NCI-H446 (cell line): Measurements from ENCODE around the gene ME2.
"Not testable (repeated sequence)": the region's sequence is repeated elsewhere in the genome, so short reads cannot be mapped to it uniquely, and the experiment has no call there.

ENCODE experiments used
- DNase-seq, 2 experiments: peaks; one replicate each; lab custom pipeline; 2025; lab: John Stamatoyannopoulos, UW

Gene ME2

GRCh38 chr18:50878345-50879301, at the start of gene ME2:
Gene ME2, plus strand, starts transcription at chr18:50879118. Its CDS starts 16,703 bp downstream, at chr18:50895821.
- DNase-seq = peak; percentile 65 to 93

DNA sequence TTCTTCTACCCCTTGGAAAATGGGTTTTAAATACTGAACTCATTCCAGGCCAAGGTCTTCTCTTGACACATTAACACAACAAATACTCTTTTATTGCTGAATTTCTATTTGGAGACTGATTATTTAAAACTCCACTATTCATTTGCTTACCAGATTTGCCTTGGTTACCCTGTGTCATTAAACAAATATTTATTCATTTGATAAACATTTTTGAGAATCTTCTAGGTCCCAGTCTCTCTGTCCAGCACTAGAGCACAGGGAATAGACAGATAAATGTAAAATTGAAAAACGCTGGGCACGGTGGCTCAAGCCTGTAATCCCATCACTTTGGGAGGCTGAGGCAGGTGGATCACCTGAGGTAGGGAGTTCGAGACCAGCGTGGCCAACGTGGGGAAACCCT, 49.3 kb upstream of the ME2 start:
- no peak for DNase-seq

- no peak for DNase-seq
Observed at GRCh38 chr18:50830544-50830943, 48.4 kb upstream of the ME2 start.

GRCh38 chr18:50832754-50833153, 46.2 kb upstream of the ME2 start:
- DNase-seq = no peak

DNA sequence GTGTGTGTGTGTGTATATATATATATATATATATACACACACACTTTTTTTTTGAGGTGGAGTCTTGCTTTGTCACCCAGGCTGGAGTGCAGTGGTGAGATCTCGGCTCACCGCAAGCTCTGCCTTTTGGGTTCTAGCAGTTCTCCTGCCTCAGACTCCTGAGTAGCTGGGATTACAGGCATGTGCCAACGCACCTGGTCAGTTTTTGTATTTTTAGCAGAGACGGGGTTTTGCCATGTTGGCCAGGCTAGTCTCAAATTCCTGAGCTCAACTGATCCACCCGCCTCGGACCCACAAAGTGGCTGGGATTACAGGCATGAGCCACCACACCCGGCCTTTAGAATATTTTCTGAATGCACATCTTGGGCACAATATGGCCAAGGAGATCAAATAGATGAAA, 45.4 kb upstream of the ME2 start:
- DNase-seq = not testable (repeated sequence)

DNA sequence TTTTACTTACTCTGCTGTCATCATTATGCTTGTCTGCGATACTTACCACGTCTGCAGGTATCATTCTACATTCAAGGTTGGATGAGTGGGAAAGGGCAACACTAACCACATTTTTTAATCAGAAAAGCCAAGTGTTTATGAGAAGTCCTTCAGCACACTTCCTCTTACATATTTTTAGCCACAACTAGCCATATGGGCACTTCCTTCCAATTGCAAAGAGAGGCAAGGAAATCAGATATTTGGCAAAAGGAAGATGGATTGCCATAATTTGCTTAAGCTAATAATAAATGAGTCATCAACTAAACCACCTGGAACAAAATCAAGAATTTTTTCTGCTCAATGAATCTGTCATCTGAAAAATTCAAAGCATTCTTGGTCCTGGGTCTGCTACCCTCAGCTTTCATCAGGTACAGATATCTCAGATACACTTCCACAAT, 42.4 kb upstream of the ME2 start:
- peak; percentile 23 to 67 for DNase-seq

DNA sequence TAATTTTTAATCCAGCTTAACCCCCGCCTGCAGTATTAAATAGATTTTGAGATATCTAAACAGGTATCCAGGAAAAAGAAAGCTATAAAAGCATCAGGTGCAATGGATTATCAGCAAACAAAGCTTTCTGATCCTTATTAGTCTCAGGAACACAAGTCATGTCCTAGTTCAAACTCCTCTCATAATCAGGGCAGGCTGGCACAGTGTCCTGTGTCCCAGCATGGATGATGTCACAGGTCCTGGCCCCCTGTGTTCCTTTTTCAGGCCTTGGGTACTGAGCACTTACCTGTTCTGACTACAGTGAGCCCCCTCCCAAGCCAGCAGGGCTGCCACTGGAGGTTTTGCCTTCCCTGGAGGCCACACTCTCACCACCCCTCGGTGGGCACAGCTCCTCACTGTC, 39.6 kb upstream of the ME2 start:
- no peak for DNase-seq

DNA sequence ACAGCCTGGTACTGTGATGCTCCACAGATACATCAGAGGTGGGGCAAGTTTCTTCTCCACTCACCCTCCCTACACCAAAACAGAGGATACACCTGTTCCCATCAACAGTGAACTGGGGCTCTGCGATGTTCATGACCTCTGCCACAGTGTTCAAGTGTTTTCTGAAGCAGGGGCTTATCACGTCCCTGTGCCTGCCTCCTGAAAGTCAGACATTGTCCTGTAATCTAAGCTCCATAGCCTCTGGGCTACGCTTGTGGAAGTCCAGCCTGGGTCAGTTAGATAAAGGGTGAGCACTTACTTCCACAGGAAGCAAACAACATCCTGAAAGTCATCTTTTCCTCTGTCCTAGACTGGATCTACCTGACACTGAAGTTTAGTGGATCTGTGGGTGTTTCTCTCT, 38.9 kb upstream of the ME2 start:
- DNase-seq = no peak

DNA sequence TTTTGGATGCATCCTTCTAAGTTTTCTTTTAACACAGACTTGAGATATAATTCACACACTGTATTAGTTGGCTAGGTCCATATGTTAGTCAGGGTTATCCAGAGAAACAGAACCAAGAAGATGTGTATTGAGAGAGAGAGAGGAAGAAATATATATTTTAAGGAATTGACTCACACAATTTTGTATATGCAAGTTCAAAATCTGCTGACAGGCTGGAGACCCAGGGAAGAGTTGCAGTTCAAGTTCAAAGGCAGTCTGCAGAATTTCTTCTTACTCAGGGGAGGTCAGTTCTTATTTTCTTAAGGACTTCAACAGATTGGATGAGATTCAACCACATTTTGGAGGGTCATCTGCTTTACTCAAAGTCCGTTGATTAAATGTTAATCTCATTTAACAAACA, 36.1 kb upstream of the ME2 start:
- no peak for DNase-seq

GRCh38 chr18:50844554-50844953, 34.4 kb upstream of the ME2 start:
- no peak for DNase-seq

GRCh38 chr18:50844960-50845359, 34.0 kb upstream of the ME2 start:
- DNase-seq = no peak

- DNase-seq = no peak
Observed at GRCh38 chr18:50847192-50847591, 31.7 kb upstream of the ME2 start.

GRCh38 chr18:50848061-50848551, 30.8 kb upstream of the ME2 start:
- no peak for DNase-seq

GRCh38 chr18:50848991-50849390, 29.9 kb upstream of the ME2 start:
- no peak for DNase-seq

DNA sequence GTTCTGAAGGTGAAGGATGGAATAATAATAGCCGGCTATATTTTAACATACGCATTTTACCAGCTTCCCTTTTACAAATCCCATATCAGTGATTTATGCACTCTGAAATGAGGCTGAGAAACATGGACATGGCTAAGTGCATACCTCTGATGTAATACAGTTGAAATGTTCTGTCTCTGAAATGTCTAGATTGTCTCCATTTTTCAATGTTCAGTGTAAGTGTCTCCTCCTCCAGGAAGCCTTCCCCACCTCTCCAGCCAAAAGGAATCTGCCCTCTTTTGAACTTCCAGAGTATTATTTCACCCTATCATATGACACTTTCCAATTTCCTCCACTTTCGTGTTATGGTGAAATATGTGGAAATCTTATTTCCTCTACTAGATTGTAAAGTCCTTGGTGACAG, 29.5 kb upstream of the ME2 start:
- no peak for DNase-seq

- no peak for DNase-seq
Observed at GRCh38 chr18:50850307-50851065, 28.4 kb upstream of the ME2 start.

DNA sequence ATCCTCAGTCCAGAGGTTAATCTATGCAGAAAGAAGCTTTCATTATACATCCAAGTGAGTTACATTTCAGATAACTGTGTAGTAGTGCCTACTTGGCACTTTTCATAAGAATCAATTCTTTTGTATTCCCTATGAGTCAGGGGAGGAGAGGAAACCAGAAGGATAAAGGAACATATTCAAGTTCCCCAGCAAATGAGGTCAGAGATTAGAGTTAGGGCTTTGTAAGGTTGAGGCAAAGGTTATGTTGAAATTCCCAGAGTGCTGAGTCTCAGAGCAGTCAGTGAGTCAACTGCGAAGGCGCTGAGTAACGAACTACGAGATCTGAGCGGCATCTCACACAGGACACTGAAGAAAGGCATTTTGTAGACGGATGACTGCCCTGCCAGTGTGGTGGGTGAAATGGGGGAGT, 25.1 kb upstream of the ME2 start:
- DNase-seq = no peak

DNA sequence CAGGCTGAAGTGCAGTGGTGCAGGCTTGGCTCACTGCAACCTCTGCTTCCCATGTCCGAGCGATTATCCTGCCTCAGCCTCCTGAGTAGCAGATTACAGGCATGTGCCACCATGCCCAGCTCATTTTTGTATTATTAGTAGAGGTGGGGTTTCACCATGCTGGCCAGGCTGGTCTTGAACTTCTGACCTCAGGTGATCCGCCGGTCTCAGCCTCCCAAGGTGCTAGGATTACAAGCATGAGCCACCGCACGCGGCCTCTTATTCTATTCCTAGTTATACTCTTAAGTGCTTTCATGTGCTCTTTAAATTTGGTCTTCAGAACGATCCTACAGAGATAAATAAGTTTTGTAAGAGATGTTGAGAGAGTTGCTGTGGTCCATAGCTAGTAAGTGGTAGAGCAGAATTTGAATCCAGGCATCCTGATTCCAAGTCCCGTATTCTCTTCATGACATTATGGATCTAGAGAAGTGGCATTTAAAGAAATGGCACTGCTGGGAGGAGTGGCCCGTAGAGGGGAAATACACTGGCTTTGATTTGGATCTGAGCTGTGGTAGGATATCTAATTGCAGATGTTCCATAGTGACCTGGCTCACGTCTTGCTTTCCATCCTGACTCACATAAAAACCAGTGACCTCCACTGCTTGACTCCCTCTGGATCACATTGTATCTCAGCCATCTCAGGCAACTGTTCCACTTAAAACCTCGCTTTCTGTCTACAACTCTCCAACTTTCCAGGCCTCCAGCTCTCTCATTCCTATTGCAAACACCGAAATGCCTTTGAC, 22.8 kb upstream of the ME2 start:
- no peak for DNase-seq

GRCh38 chr18:50857166-50857565, 21.8 kb upstream of the ME2 start:
- DNase-seq = not testable (repeated sequence)

GRCh38 chr18:50857694-50858093, 21.2 kb upstream of the ME2 start:
- DNase-seq = no peak

GRCh38 chr18:50859793-50860555, 18.9 kb upstream of the ME2 start:
- no peak for DNase-seq
